T-cell (primary cell): ENCODE results near the gene AKAP13. TPM values are rescaled to one million over a fixed set of nuclear protein-coding genes. Genes with fewer than 3 reads are reported as not detected.

Experiments
- ATAC-seq, 4 experiments: fragments of 200-7000 bp in 3 of 4; fragments of 150-1000 bp in 1 of 4; cut with Tn5 transposase; replicated peaks in 1 of 4; 1 replicate in 3 of 4; 2 replicates in 1 of 4; pipeline ENCODE4 v1.10.0; 2021; ENCODE audit warnings: moderate library complexity in 3 of 4, mild to moderate bottlenecking in 2 of 4, moderate number of reproducible peaks in 1 of 4
- CTCF ChIA-PET, 2 donors: fragments of 300-600 bp; sonication (Branson Sonifier 250); formaldehyde crosslinking; loops; one replicate each; lab custom pipeline; 2022; ENCODE audit warnings: antibody characterized with exemption in 2 of 2; lab: Charles Lee
- POLR2A ChIA-PET, 2 donors: fragments of 300-600 bp; sonication (Branson Sonifier 250); formaldehyde crosslinking; loops; one replicate each; lab custom pipeline; 2022; ENCODE audit warnings: antibody characterized with exemption in 2 of 2; lab: Charles Lee
- DNase-seq, 35 experiments: peaks; one replicate each; pipeline versions ENCODE4 v3.0.0 to v3.0.0-alpha.2; 2013 to 2023
- H3K27ac ChIP-seq: one replicate; pipeline ENCODE4 v1.5.1; 2013; ENCODE audit warnings: low read length
- H3K27me3 ChIP-seq, 2 experiments: replicated peaks in 1 of 2; 1 replicate in 1 of 2; 2 replicates in 1 of 2; pipeline versions ENCODE4 v1.6.1 to v1.7.0; 2013; ENCODE audit warnings: low read length in 1 of 2, mixed read lengths in 1 of 2; ENCODE audit not compliant: control insufficient read depth in 2 of 2, insufficient read depth in 2 of 2; ENCODE audit errors: extremely low read depth in 1 of 2
- H3K36me3 ChIP-seq, 2 donors: 1 replicate in 1 of 2; 2 replicates in 1 of 2; pipeline versions ENCODE4 v1.6.1 to v1.7.0; 2013; ENCODE audit warnings: low read length in 1 of 2; ENCODE audit not compliant: control insufficient read depth in 2 of 2, insufficient read depth in 1 of 2; ENCODE audit errors: extremely low read depth in 1 of 2
- H3K4me1 ChIP-seq, 2 experiments: 1 replicate in 1 of 2; 2 replicates in 1 of 2; pipeline versions ENCODE4 v1.6.1 to v1.7.0; 2013; ENCODE audit warnings: low read length in 2 of 2, mixed read lengths in 1 of 2; ENCODE audit not compliant: insufficient read depth in 2 of 2, control insufficient read depth in 1 of 2; ENCODE audit errors: extremely low read depth in 1 of 2
- H3K4me3 ChIP-seq, 2 donors: 1 replicate in 1 of 2; 2 replicates in 1 of 2; pipeline versions ENCODE4 v1.5.1 to v1.7.0; 2013; ENCODE audit warnings: mild to moderate bottlenecking in 2 of 2, low read length in 1 of 2, moderate library complexity in 1 of 2; ENCODE audit not compliant: control insufficient read depth in 1 of 2; ENCODE audit errors: extremely low read depth in 1 of 2
- H3K9me3 ChIP-seq: 2 replicates; pipeline ENCODE4 v1.7.0; 2013
- H3K27ac Mint-ChIP-seq, 2 donors: one replicate each; pipeline ENCODE4 v1.8.0; 2020 to 2021; ENCODE audit warnings: mild to moderate bottlenecking in 2 of 2, mixed read lengths in 2 of 2
- H3K27me3 Mint-ChIP-seq, 2 donors: one replicate each; pipeline ENCODE4 v1.8.0; 2021 to 2022; ENCODE audit warnings: mixed read lengths in 2 of 2
- H3K36me3 Mint-ChIP-seq: one replicate; pipeline ENCODE4 v1.8.0; 2021; ENCODE audit warnings: mixed read lengths
- H3K4me1 Mint-ChIP-seq, 3 donors: one replicate each; pipeline ENCODE4 v1.8.0; 2020 to 2022; ENCODE audit warnings: mixed read lengths in 3 of 3, mild to moderate bottlenecking in 1 of 3
- H3K4me3 Mint-ChIP-seq, 3 donors: one replicate each; pipeline ENCODE4 v1.8.0; 2020 to 2022; ENCODE audit warnings: mild to moderate bottlenecking in 3 of 3, mixed read lengths in 3 of 3, moderate library complexity in 3 of 3
- H3K9me3 Mint-ChIP-seq, 3 donors: one replicate each; pipeline ENCODE4 v1.8.0; 2020 to 2022; ENCODE audit warnings: mixed read lengths in 3 of 3
- WGBS: methylation state at CpG from one replicate; pipeline ENCODE4 v1.1.5; 2013; ENCODE audit warnings: missing lambda C conversion rate; ENCODE audit not compliant: insufficient coverage; 5-methylcytosine and 5-hydroxymethylcytosine counted together
- total RNA-seq, 35 experiments: library from RNA in 6 of 35; stranded (reverse) in 6 of 35; fragments of 120-200 nt in 1 of 35; gene quantifications; one replicate each; pipeline versions ENCODE4 v1.2.1 to v1.2.4 and lab custom pipeline; 2013 to 2026

Gene AKAP13
- total RNA-seq, 5 donors from 2014 or later (not counting 1 experiment from before 2014, with no cell fraction given): 232 to 391 (median 281) TPM

GRCh38 chr15:85792102-85792731 is 411.8 kb downstream of the AKAP13 start:
- no CpG with 5 or more reads among the region's 4 CpGs for WGBS
- no peak overlapping the region for H3K4me3 ChIP-seq
- CTCF ChIA-PET: interaction anchor here in 1 of 2 donors (0.6 kb wide), 1 partner anchor 61 kb away, joined by 3 read pairs; no protein-coding TSS in a partner anchor
- Mint-ChIP-seq H3K4me3 (peak overlapping the region in 2 of 3 donors; percentile 31 to 84), H3K9me3 (no peaks in the 10 kb centered on the region), H3K27me3 (no peaks in the 10 kb centered on the region), H3K4me1 (peaks cover 60 to 67% (median 61%) of the 10 kb centered on the region in 3 donors), H3K36me3 (peaks cover 3% of the 10 kb centered on the region), H3K27ac (peak overlapping the region in 1 of 2 donors; percentile 28)
- H3K4me1 ChIP-seq: peaks cover 13 to 42% of the 10 kb centered on the region in 2 experiments
- no peaks in the 10 kb centered on the region for H3K9me3 ChIP-seq
- DNase-seq: no peak
- no peak for ATAC-seq
- H3K27ac ChIP-seq: no peak overlapping the region
- no peaks in the 10 kb centered on the region for H3K27me3 ChIP-seq
- H3K36me3 ChIP-seq: no peaks in the 10 kb centered on the region
- POLR2A ChIA-PET: interaction anchor here in 1 of 2 donors (0.6 to 0.7 kb wide), 3 partner anchors 125 to 413 kb away, joined by 3 to 5 read pairs (median 3); no protein-coding TSS in a partner anchor

GRCh38 chr15:85792912-85793590 is 412.6 kb downstream of the AKAP13 start:
- no peak overlapping the region for H3K27ac ChIP-seq

GRCh38 chr15:85793641-85794597 is 413.5 kb downstream of the AKAP13 start:
- Histone ChIP-seq H3K27me3 (no peaks in the 10 kb centered on the region), H3K36me3 (no peaks in the 10 kb centered on the region), H3K4me3 (peak overlapping the region; percentile 75 to 85), H3K4me1 (peaks cover 13 to 35% of the 10 kb centered on the region in 2 experiments), H3K9me3 (no peaks in the 10 kb centered on the region), H3K27ac (no peak overlapping the region)
- Mint-ChIP-seq H3K27ac (peak overlapping the region; percentile 33 to 75), H3K27me3 (no peaks in the 10 kb centered on the region), H3K4me3 (peak overlapping the region; percentile 84 to 91 (median 84)), H3K9me3 (no peaks in the 10 kb centered on the region), H3K36me3 (peaks cover 3% of the 10 kb centered on the region), H3K4me1 (peaks cover 46 to 53% (median 49%) of the 10 kb centered on the region in 3 donors)
- DNase-seq (peak in 28 of 35 experiments; percentile 4 to 50 (median 23)), ATAC-seq (peak; percentile 43 to 66 (median 53))
- ChIA-PET POLR2A (interaction anchor here in 1 of 2 donors (0.6 kb wide), 1 partner anchor 206 kb away, joined by 7 read pairs; no protein-coding TSS in a partner anchor), CTCF (interaction anchor here (0.6 to 1.3 kb wide), 6 partner anchors 9 to 62 kb away, joined by 3 to 5 read pairs (median 3); no protein-coding TSS in a partner anchor)
- WGBS: 1% methylated on average over 42 of the region's 56 CpGs

More at GRCh38 chr15:85792912-85793590, 412.6 kb downstream of the AKAP13 start:
- H3K27me3 ChIP-seq: no peaks in the 10 kb centered on the region
- ATAC-seq: no peak
- ChIA-PET CTCF (interaction anchor here (0.6 to 1.0 kb wide), 4 partner anchors 10 to 61 kb away, joined by 3 read pairs; no protein-coding TSS in a partner anchor), POLR2A (interaction anchor here (0.6 to 0.7 kb wide), 2 partner anchors 43 to 126 kb away, joined by 3 read pairs; no protein-coding TSS in a partner anchor)
- Mint-ChIP-seq H3K36me3 (peaks cover 3% of the 10 kb centered on the region), H3K27ac (peak overlapping the region; percentile 33 to 75), H3K4me1 (peaks cover 55 to 61% (median 55%) of the 10 kb centered on the region in 3 donors), H3K9me3 (no peaks in the 10 kb centered on the region), H3K4me3 (peak overlapping the region; percentile 84 to 91 (median 84)), H3K27me3 (no peaks in the 10 kb centered on the region)
- H3K4me3 ChIP-seq: peak overlapping the region; percentile 75 to 85
- 38% methylated on average over 8 of the region's 14 CpGs for WGBS
- no peaks in the 10 kb centered on the region for H3K9me3 ChIP-seq
- peaks cover 13 to 40% of the 10 kb centered on the region in 2 experiments for H3K4me1 ChIP-seq
- no peaks in the 10 kb centered on the region for H3K36me3 ChIP-seq
- peak in 3 of 35 experiments; percentile 8 to 42 (median 10) for DNase-seq

- Histone ChIP-seq H3K36me3 (no peaks in the 10 kb centered on the region), H3K9me3 (no peaks in the 10 kb centered on the region), H3K27ac (no peak within 1 kb of the TSS), H3K4me1 (peaks cover 13 to 35% of the 10 kb centered on the region in 2 experiments), H3K27me3 (no peaks in the 10 kb centered on the region), H3K4me3 (peak within 1 kb of the TSS; percentile 75 to 85)
- WGBS: under 1% methylated on average over 48 of the region's 71 CpGs
- no peaks in the 10 kb centered on the region for H3K9me3 Mint-ChIP-seq
- DNase-seq (peak; percentile 78 to 95 (median 91)), ATAC-seq (peak; percentile 93 to 96 (median 94))
- peak within 1 kb of the TSS; percentile 84 to 91 (median 85) for H3K4me3 Mint-ChIP-seq
- peak within 1 kb of the TSS; percentile 79 to 82 for H3K27ac Mint-ChIP-seq
- no peaks in the 10 kb centered on the region for H3K27me3 Mint-ChIP-seq
- ChIA-PET CTCF (interaction anchor here in 1 of 2 donors (0.6 to 1.3 kb wide), 3 partner anchors 10 to 65 kb away, joined by 3 to 4 read pairs (median 3); no protein-coding TSS in a partner anchor), POLR2A (interaction anchor here in 1 of 2 donors (0.6 kb wide), 1 partner anchor 207 kb away, joined by 7 read pairs; no protein-coding TSS in a partner anchor)
- peaks cover 38 to 47% (median 43%) of the 10 kb centered on the region in 3 donors for H3K4me1 Mint-ChIP-seq
- peaks cover 3% of the 10 kb centered on the region for H3K36me3 Mint-ChIP-seq
These were observed 414.4 kb downstream of the AKAP13 start, which contains the start of gene KLHL25 for GRCh38 chr15:85794598-85795336. Gene KLHL25, minus strand, starts transcription at chr15:85794925. Its CDS starts 25,115 bp downstream, at chr15:85769810.
